NCI-H510A treated with DMSO at 0.1 percent for 48 hours (cell line): ENCODE measurements around the gene ZDHHC23.

Experiments
- DNase-seq: peaks from one replicate; lab custom pipeline; 2025; lab: John Stamatoyannopoulos, UW

ZDHHC23 gene

DNA sequence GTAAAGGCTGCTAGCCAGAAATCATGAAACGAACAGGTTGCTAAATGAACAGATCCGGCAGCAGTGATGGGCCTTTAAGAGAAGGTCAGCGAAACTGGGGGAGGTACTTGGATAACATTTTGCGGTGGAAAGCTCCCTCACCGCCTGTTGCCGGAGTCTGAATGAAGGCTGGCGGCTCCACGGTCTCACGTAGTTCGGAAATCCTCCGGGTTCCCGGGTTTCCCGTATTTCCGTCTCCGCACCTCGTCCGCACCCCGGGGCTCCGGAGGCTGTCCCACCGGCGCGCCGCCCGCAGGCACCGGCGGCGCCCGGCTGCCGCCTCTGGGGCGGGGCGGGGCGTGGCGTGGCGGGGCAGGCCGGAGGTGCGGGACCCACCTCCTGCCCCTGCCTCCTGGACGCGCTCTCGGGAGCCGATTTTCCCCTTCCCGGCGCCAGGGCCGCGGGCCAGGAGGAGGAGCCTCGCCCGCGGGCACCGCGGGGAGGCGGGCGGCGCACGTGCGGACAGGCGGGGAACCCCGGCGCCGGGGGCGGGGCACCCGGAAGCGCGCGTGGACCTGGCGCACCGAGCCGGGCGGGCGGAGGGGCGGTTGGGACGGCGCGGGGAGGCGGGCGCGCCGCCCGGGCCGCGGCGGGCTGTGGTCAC lies at the start of gene ZDHHC23:
TSS of gene ZDHHC23 (plus strand) at position 642 of the 643 bp plus-strand sequence. CDS start 790 bp downstream, outside the sequence.
- DNase-seq: peak; percentile 60

- DNase-seq: no peak
Observed at GRCh38 chr3:113898892-113899291, 48.9 kb upstream of the ZDHHC23 start.

DNA sequence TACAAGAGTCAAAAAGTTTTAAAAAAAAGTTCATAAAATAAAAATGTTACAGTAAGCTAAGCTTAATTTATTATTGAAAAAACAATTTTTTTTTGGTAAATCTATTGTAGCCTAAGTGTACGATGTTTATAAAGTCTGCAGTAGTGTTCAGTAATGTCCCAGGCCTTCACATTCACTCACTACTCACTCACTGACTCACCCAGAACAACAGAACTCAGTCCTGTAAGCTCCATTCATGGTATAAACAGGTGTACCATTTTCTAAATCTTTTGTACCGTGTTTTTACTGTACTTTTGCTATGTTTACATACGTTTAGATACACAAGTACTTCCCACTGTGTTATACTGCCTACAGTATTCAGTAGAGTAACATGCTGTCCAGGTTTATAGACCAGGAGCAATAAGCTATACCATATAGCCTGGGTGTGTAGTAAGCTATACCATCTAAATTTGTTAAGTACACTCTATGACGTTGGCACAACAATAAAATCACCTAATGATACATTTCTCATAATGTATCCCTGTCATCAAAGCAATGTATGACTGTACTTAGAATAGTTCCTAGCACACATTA lies 41.2 kb upstream of the ZDHHC23 start:
- DNase-seq: no peak

- DNase-seq: no peak
Observed at GRCh38 chr3:113908133-113908532, 39.7 kb upstream of the ZDHHC23 start.

DNA sequence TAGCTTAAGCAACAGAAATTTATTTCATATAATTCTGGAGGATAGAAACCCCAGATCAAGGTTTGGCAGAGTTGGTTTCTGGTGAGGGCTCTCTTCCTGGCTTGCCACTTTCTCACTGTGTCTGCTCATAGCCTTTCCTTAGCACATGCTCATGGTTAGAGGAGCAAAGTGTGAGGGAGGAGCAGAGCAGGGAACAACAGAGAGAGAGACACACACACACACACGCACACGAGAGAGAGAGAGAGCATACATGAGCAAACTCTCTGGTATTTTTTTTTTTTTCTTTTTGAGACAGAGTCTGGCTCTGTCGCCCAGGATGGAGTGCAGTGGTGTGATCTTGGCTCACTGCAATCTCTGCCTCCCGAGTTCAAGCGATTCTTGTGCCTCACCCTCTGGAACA lies 36.8 kb upstream of the ZDHHC23 start:
- DNase-seq: no peak

GRCh38 chr3:113912552-113913236 lies 35.1 kb upstream of the ZDHHC23 start:
- peak; percentile 67 for DNase-seq

- DNase-seq: no peak
Observed at GRCh38 chr3:113914646-113915045, 33.2 kb upstream of the ZDHHC23 start.

- DNase-seq: no peak
Observed at GRCh38 chr3:113927556-113927955, 20.3 kb upstream of the ZDHHC23 start.

DNA sequence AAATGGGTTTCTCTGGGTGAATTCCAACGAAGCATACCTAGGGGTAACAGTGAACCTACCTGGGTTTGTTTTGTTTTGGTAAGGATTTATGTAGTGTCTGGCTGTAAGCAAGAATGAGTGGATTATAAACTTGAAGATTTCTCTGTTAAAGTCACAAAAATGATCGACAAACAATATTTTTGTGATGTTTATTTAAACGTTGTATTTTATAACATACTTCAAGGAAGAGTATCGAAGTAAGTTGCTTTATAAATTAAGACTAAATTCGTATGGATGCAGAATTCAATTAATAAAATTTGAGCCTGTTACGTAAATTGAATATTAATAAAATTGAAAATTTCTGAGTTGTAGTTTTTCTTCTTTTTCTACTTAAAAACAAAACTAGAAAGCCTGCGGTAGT lies 982 bp upstream of the ZDHHC23 start:
- no peak for DNase-seq

GRCh38 chr3:113948015-113948917 lies 453 bp downstream of the ZDHHC23 start:
- peak; percentile 22 for DNase-seq

GRCh38 chr3:113952921-113953320 lies 5.1 kb downstream of the ZDHHC23 start:
- DNase-seq: no peak

DNA sequence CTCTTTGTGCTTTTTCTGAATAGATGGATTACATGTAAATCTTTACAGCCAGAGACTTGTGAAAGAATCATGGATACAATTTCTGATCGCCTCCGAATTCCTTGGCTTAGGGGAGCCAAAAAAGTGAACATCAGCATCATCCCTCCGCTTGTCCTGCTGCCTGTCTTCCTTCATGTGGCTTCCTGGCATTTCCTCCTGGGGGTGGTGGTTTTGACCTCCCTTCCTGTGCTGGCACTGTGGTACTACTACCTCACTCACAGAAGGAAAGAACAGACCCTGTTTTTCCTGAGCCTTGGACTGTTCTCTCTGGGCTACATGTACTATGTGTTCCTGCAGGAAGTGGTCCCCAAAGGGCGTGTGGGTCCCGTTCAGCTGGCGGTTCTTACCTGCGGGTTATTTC lies 5.9 kb downstream of the ZDHHC23 start:
- DNase-seq: no peak

DNA sequence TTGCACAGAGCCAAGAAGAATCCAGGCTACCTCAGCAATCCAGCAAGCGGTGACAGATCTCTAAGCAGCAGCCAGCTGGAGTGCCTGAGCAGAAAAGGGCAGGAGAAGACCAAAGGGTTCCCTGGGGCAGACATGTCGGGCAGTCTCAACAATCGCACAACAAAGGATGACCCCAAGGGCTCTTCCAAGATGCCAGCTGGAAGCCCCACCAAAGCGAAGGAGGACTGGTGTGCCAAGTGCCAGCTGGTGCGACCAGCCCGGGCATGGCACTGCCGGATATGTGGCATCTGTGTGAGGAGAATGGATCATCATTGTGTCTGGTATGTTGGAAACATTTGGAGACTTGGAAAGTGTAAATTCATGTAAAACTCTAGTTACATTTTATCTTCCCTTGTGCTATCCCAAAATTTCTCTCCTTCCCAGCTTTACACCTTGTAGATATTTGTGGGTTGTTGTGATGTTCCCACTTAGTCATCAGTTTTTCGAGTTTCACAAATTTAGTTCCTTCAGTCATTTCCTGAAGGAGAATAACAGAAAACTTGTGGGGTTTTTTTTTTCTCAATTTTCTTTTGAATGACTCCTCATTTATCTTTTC lies 6.4 kb downstream of the ZDHHC23 start:
- no peak for DNase-seq

GRCh38 chr3:113963879-113964278 lies 16.1 kb downstream of the ZDHHC23 start:
- DNase-seq: no peak

DNA sequence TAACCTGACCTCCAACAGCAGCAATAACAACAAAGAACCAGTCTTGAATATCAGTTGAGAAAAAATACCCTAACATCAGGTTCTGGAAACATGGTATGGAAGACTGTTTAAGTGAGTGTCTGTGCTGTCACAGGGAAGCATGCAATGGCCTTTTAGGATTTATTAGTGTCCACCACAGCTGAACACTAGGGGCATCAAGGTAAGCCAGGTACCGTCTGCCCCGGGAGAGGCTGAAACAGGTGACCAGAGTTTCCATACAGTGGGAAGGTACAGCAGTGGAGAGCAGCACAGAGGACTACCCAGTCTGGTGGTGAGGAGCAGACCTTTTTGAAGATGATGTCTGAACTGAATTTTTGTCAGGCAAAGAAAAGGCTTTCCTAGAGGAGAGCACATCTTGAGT lies 18.4 kb downstream of the ZDHHC23 start:
- DNase-seq: no peak

GRCh38 chr3:113968986-113969385 lies 21.2 kb downstream of the ZDHHC23 start:
- no peak for DNase-seq

DNA sequence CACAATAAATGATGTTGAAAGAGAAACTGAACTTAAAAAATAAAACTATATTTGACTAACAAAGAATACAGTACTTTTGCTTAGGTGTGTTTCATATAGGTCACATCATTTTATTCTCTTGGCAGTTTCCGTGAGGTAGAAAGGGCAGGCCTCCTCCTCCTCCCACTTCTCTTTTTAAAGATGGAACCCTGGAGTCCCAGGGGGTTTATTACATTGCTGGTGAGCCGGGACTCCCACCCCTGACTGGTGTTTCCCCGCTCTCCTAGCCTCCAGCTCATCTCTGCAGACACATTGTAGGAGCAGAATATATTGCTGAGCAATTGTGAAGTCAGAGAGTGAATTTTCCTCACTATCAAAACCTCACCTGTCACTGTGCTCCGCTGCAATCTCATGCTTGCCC lies 30.0 kb downstream of the ZDHHC23 start:
- no peak for DNase-seq

GRCh38 chr3:113979916-113980315 lies 32.1 kb downstream of the ZDHHC23 start:
- no peak for DNase-seq

DNA sequence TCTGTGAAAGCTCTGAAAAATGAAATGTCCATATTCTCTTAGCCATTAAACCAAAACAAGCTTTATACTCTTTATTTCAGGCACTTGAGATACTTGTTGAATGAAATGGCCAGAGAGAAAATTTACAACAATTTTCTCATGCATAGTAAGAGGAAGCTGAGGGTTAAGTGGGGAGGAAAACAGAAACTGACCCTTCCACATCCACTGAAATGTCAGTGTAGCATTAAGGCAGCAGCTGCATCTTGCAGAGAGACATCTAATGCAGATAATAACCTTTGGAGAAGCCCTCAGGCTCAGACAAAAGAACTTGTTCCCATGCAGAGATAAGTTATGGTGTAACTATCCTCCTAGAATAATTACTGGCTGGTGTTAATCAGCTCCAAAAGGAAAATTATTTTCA lies 34.0 kb downstream of the ZDHHC23 start:
- no peak for DNase-seq

GRCh38 chr3:113983544-113983943 lies 35.7 kb downstream of the ZDHHC23 start:
- DNase-seq: no peak

GRCh38 chr3:113985541-113985940 lies 37.7 kb downstream of the ZDHHC23 start:
- DNase-seq: no peak

- no peak for DNase-seq
Observed at GRCh38 chr3:114005481-114005880, 57.7 kb downstream of the ZDHHC23 start.
